HCT116 (cell line): ENCODE measurements around the gene OR13A1. TPM values are rescaled to one million over a fixed set of nuclear protein-coding genes. Genes with fewer than 3 reads are reported as not detected.
"Not testable (repeated sequence)": the region's sequence is repeated elsewhere in the genome, so short reads cannot be mapped to it uniquely, and the experiment has no call there.

ENCODE experiments used
- ATAC-seq: fragments of 200-7000 bp; cut with Tn5 transposase; 2 replicates; pipeline ENCODE4 v1.9.1; 2020; ENCODE audit warnings: mild to moderate bottlenecking, moderate library complexity
- BruUV-seq: library from RNA; stranded (reverse); fragments of 400-500 nt; replicated peaks from 2 replicates; lab custom pipeline; 2021; lab: Mats Ljungman, UMichigan
- CTCF ChIA-PET: fragments of 300-600 bp; sonication (Branson Sonifier 250); formaldehyde crosslinking; loops from one replicate; lab custom pipeline; 2021; ENCODE audit warnings: antibody characterized with exemption; lab: Charles Lee
- POLR2A ChIA-PET: fragments of 300-600, 350-600 bp; sonication (Branson Sonifier 250); formaldehyde crosslinking; loops from one replicate; lab custom pipeline; 2021; ENCODE audit warnings: antibody characterized with exemption; lab: Charles Lee
- RAD21 ChIA-PET, 2 experiments: fragments of 300-600 bp; sonication (Branson Sonifier 250); formaldehyde crosslinking; loops; one replicate each; lab custom pipeline; 2023; ENCODE audit warnings: low total read pairs in 2 of 2; ENCODE audit not compliant: uncharacterized antibody in 2 of 2, unreplicated experiment in 2 of 2, low non-redundant PET in 1 of 2; lab: Charles Lee
- DNase-seq: peaks from one replicate; pipeline ENCODE4 v3.0.0-alpha.2; 2010; ENCODE audit warnings: low read depth, low spot score
- H2AFZ ChIP-seq: fragments of 200-600 bp; shearing (Covaris generic), sonication (generic); 2 replicates; pipeline ENCODE4 v1.6.1; 2017; ENCODE audit warnings: low read depth, mixed run types, mixed read lengths, antibody characterized with exemption, low read length; ENCODE audit not compliant: poor library complexity, severe bottlenecking
- H3K27ac ChIP-seq: 2 replicates; pipeline ENCODE4 v1.5.1; 2012; ENCODE audit warnings: low read depth, low read length
- H3K27me3 ChIP-seq: fragments of 200-600 bp; sonication (generic); 2 replicates; pipeline ENCODE4 v1.6.1; 2016; ENCODE audit warnings: mixed run types, low read length, mixed read lengths; ENCODE audit not compliant: insufficient read depth
- H3K36me3 ChIP-seq, 2 experiments: fragments of 200-500 bp in 1 of 2; fragments of 200-600 bp in 1 of 2; sonication (Bioruptor generic) in 1 of 2; sonication (generic) in 1 of 2; 2 replicates each; pipeline versions ENCODE4 v1.5.1 to v1.6.1; 2014 to 2016; ENCODE audit warnings: low read length in 2 of 2, inconsistent platforms in 1 of 2, mixed read lengths in 1 of 2, mixed run types in 1 of 2; ENCODE audit not compliant: insufficient read depth in 2 of 2, control insufficient read depth in 1 of 2
- H3K4me1 ChIP-seq, 2 experiments: fragments of 200-600 bp in 1 of 2; sonication (generic) in 1 of 2; 2 replicates each; pipeline versions ENCODE4 v1.5.1 to v1.6.1; 2012 to 2017; ENCODE audit warnings: low read length in 2 of 2, inconsistent platforms in 1 of 2, mild to moderate bottlenecking in 1 of 2, mixed read lengths in 1 of 2, mixed run types in 1 of 2, moderate library complexity in 1 of 2; ENCODE audit not compliant: insufficient read depth in 2 of 2, control insufficient read depth in 1 of 2
- H3K4me2 ChIP-seq: fragments of 200-600 bp; sonication (generic); 2 replicates; pipeline ENCODE4 v1.6.1; 2017; ENCODE audit warnings: mixed run types, low read length, mixed read lengths
- H3K4me3 ChIP-seq, 2 experiments: fragments of 200-600 bp in 1 of 2; sonication (generic) in 1 of 2; replicated peaks in 1 of 2; 2 replicates each; pipeline ENCODE4 v1.5.1; 2011 to 2016; ENCODE audit warnings: low read length in 2 of 2, control low read depth in 1 of 2, low read depth in 1 of 2, mild to moderate bottlenecking in 1 of 2, mixed read lengths in 1 of 2, mixed run types in 1 of 2
- H3K79me2 ChIP-seq: fragments of 200-600 bp; sonication (generic); 2 replicates; pipeline ENCODE4 v1.6.1; 2017; ENCODE audit warnings: mild to moderate bottlenecking, mixed run types, low read length, moderate library complexity, mixed read lengths; ENCODE audit not compliant: insufficient read depth
- H3K9ac ChIP-seq: fragments of 200-600 bp; sonication (generic); 2 replicates; pipeline ENCODE4 v1.6.1; 2016; ENCODE audit warnings: low read length, mixed read lengths
- H3K9me2 ChIP-seq: fragments of 200-600 bp; sonication (generic), shearing (Covaris generic); 2 replicates; pipeline ENCODE4 v1.6.1; 2017; ENCODE audit warnings: mixed run types, mild to moderate bottlenecking, moderate library complexity; ENCODE audit not compliant: insufficient read depth
- H3K9me3 ChIP-seq, 2 experiments: fragments of 200-500 bp in 1 of 2; fragments of 200-600 bp in 1 of 2; sonication (Bioruptor generic) in 1 of 2; sonication (generic) in 1 of 2; 2 replicates each; pipeline ENCODE4 v1.6.1; 2014 to 2017; ENCODE audit warnings: low read length in 2 of 2, mixed read lengths in 2 of 2, inconsistent platforms in 1 of 2, low read depth in 1 of 2, mild to moderate bottlenecking in 1 of 2, mixed run types in 1 of 2, moderate library complexity in 1 of 2; ENCODE audit not compliant: control insufficient read depth in 1 of 2, insufficient read depth in 1 of 2
- H4K20me1 ChIP-seq: fragments of 200-600 bp; sonication (generic), shearing (Covaris generic); 2 replicates; pipeline ENCODE4 v1.6.1; 2017; ENCODE audit warnings: mixed run types, mild to moderate bottlenecking, moderate library complexity; ENCODE audit not compliant: insufficient read depth
- CBX3 ChIP-seq: IDR thresholded peaks from 2 replicates; pipeline ENCODE4 v1.6.1; 2012; ENCODE audit warnings: low read depth
- JUND ChIP-seq: IDR thresholded peaks from 2 replicates; pipeline ENCODE4 v1.6.1; 2012
- POLR2AphosphoS5 ChIP-seq: IDR thresholded peaks from 2 replicates; pipeline ENCODE4 v1.6.1; 2011; ENCODE audit warnings: mild to moderate bottlenecking, low read depth, low read length, moderate library complexity
- REST ChIP-seq: IDR thresholded peaks from 2 replicates; pipeline ENCODE4 v1.6.1; 2012; ENCODE audit warnings: low read depth
- ZFX ChIP-seq: fragments of 450-650 bp; IDR thresholded peaks from 2 replicates; pipeline ENCODE4 v1.6.1; 2017
- intact Hi-C: fragments of 100-400 bp; cut with micrococcal nuclease; formaldehyde crosslinking; loops from 2 replicates; pipeline ENCODE4 v1.10.0; 2022
- total RNA-seq: library from RNA; stranded (reverse); gene quantifications from one replicate; pipeline ENCODE4 v1.2.1, GENCODE V29; 2021; ENCODE audit not compliant: unreplicated experiment

Gene OR13A1
- total RNA-seq, 1 experiment from 2014 or later, result not detected

GRCh38 chr10:45340420-45340819 is 25.0 kb upstream of the OR13A1 start:
- RAD21 ChIA-PET, BruUV-seq, CTCF ChIA-PET, H3K27ac ChIP-seq, H3K27me3 ChIP-seq, H3K79me2 ChIP-seq, H3K36me3 ChIP-seq, H3K9me3 ChIP-seq, POLR2A ChIA-PET, DNase-seq, H4K20me1 ChIP-seq, H2AFZ ChIP-seq, ATAC-seq, H3K9me2 ChIP-seq, H3K4me1 ChIP-seq, intact Hi-C loops, H3K4me3 ChIP-seq, H3K9ac ChIP-seq, H3K4me2 ChIP-seq: not testable (repeated sequence)

- Histone ChIP-seq H3K79me2 (no peaks in the 10 kb centered on the region), H2AFZ (no peak overlapping the region), H3K27ac (no peak overlapping the region), H3K4me1 (no peaks in the 10 kb centered on the region), H3K36me3 (no peaks in the 10 kb centered on the region)
- ChIA-PET POLR2A (no interaction called here), RAD21 (no interaction called here)
- BruUV-seq, result no TSS peak
- no peak for ATAC-seq
- TF ChIP-seq REST (no peak), JUND (no peak), ZFX (no peak), POLR2AphosphoS5 (no peak), CBX3 (no peak)
- TF ChIP-seq, all 23 proteins: peak for 0
- no peaks in the 10 kb centered on the region for H3K9me3 ChIP-seq
- no peak overlapping the region for H3K4me3 ChIP-seq
- H3K9me2 ChIP-seq, result no peaks in the 10 kb centered on the region
- intact Hi-C loops, result no loop called here
- H3K27me3 ChIP-seq, result no peaks in the 10 kb centered on the region
- H3K4me2 ChIP-seq, result no peak overlapping the region
- H4K20me1 ChIP-seq, result no peaks in the 10 kb centered on the region
- H3K9ac ChIP-seq, result no peak overlapping the region
- CTCF ChIA-PET, result no interaction called here
- no peak for DNase-seq
These were observed 24.5 kb upstream of the OR13A1 start for GRCh38 chr10:45339894-45340293.

GRCh38 chr10:45331824-45332223 is 16.4 kb upstream of the OR13A1 start:
- DNase-seq, H3K4me2 ChIP-seq, H3K9me2 ChIP-seq, ATAC-seq, H3K4me3 ChIP-seq, H3K27ac ChIP-seq, H3K36me3 ChIP-seq, H4K20me1 ChIP-seq, H3K9ac ChIP-seq, H3K4me1 ChIP-seq, H3K27me3 ChIP-seq, H2AFZ ChIP-seq, CTCF ChIA-PET, RAD21 ChIA-PET, H3K79me2 ChIP-seq, POLR2A ChIA-PET, intact Hi-C loops, H3K9me3 ChIP-seq, BruUV-seq: not testable (repeated sequence)
